Brain microvascular endothelial cell (primary cell): ENCODE measurements around the gene MYL11.

ENCODE experiments used
- DNase-seq: peaks from one replicate; pipeline ENCODE4 v3.0.0-alpha.2; 2020
- H3K27ac ChIP-seq: fragments of 250-450 bp; sonication (Bioruptor Pico); 2 replicates; pipeline ENCODE4 v1.5.1; 2020; ENCODE audit warnings: mild to moderate bottlenecking, moderate library complexity
- H3K27me3 ChIP-seq: fragments of 250-450 bp; sonication (Bioruptor Pico); replicated peaks from 2 replicates; pipeline ENCODE4 v1.5.1; 2020; ENCODE audit warnings: mild to moderate bottlenecking
- H3K36me3 ChIP-seq: fragments of 250-450 bp; sonication (Bioruptor Pico); replicated peaks from 2 replicates; pipeline ENCODE4 v1.5.1; 2020; ENCODE audit warnings: mild to moderate bottlenecking
- H3K4me3 ChIP-seq: 2 replicates; pipeline ENCODE4 v1.5.1; 2011; ENCODE audit warnings: low read depth, mild to moderate bottlenecking, control low read depth, low read length, moderate library complexity
- CTCF ChIP-seq: IDR thresholded peaks from 2 replicates; pipeline ENCODE4 v1.5.1; 2011; ENCODE audit warnings: low read depth, mild to moderate bottlenecking, moderate library complexity, low read length, control low read depth, inconsistent platforms; ENCODE audit errors: missing control alignments
- in situ Hi-C: cut with HindIII; loops from 2 replicates; pipeline ENCODE4 v1.10.0; 2017; ENCODE audit warnings: low sequenced_read_pairs, low pct_ligation_motif_present

The MYL11 gene

GRCh38 chr16:30368792-30369090 lies 5.9 kb upstream of the MYL11 start:
- Histone ChIP-seq H3K27ac (no peak overlapping the region), H3K27me3 (no peaks in the 10 kb centered on the region), H3K36me3 (peaks cover 19% of the 10 kb centered on the region), H3K4me3 (peak overlapping the region; percentile 77)
- in situ Hi-C loops: no loop called here
- no peak for DNase-seq
- no peak for TF ChIP-seq CTCF

GRCh38 chr16:30369091-30369937 lies 5.3 kb upstream of the MYL11 start:
- peak overlapping the region; percentile 21 for H3K27ac ChIP-seq
- in situ Hi-C loops: no loop called here
- no peak for TF ChIP-seq CTCF
- no peaks in the 10 kb centered on the region for H3K27me3 ChIP-seq
- no peak for DNase-seq
- H3K36me3 ChIP-seq: peaks cover 19% of the 10 kb centered on the region
- H3K4me3 ChIP-seq: peak overlapping the region; percentile 77

GRCh38 chr16:30369938-30370455 lies 4.6 kb upstream of the MYL11 start:
- Histone ChIP-seq H3K4me3 (peak overlapping the region; percentile 77), H3K27me3 (no peaks in the 10 kb centered on the region), H3K27ac (peak overlapping the region; percentile 21), H3K36me3 (peaks cover 13% of the 10 kb centered on the region)
- DNase-seq: no peak
- in situ Hi-C loops: no loop called here
- no peak for TF ChIP-seq CTCF

GRCh38 chr16:30370456-30371247 lies 4.0 kb upstream of the MYL11 start, which contains the start of gene TBC1D10B:
Gene TBC1D10B, minus strand, starts transcription at chr16:30370494. Its CDS starts 311 bp downstream, at chr16:30370183.
- peak; percentile 55 for TF ChIP-seq CTCF
- Histone ChIP-seq H3K4me3 (peak within 1 kb of the TSS; percentile 77), H3K27ac (peak within 1 kb of the TSS; percentile 83), H3K36me3 (peaks cover 7% of the 10 kb centered on the region), H3K27me3 (no peaks in the 10 kb centered on the region)
- DNase-seq: peak; percentile 100
- in situ Hi-C loops: no loop called here

- in situ Hi-C loops: no loop called here
- Histone ChIP-seq H3K27me3 (no peaks in the 10 kb centered on the region), H3K4me3 (peak overlapping the region; percentile 63), H3K27ac (peak overlapping the region; percentile 83), H3K36me3 (peaks cover 4% of the 10 kb centered on the region)
- no peak for TF ChIP-seq CTCF
- no peak for DNase-seq
These were observed 3.3 kb upstream of the MYL11 start for GRCh38 chr16:30371248-30371816.
